BJ (cell line): ENCODE measurements around the gene NRN1L. TPM values are rescaled to one million over a fixed set of nuclear protein-coding genes. Genes with fewer than 3 reads are reported as not detected.
A peak's percentile ranks its signal among the peaks of the same experiment; 100 is the strongest.

Source experiments
- CTCF ChIA-PET: fragments of 350-600 bp; formaldehyde crosslinking; extraction: SDS; loops from one replicate; lab custom pipeline; 2021; ENCODE audit warnings: antibody characterized with exemption, inconsistent platforms; lab: Yijun Ruan, JAX
- POLR2A ChIA-PET: fragments of 300-600 bp; sonication (Branson Sonifier 250); formaldehyde crosslinking; extraction: SDS; loops from one replicate; lab custom pipeline; 2021; ENCODE audit warnings: antibody characterized with exemption; lab: Charles Lee
- DNase-seq: peaks from one replicate; pipeline ENCODE4 v3.0.0-alpha.2; 2011; ENCODE audit warnings: low read depth
- H3K27me3 ChIP-seq: 2 replicates; pipeline ENCODE4 v1.6.0; 2011; ENCODE audit warnings: low read length; ENCODE audit not compliant: control insufficient read depth, insufficient read depth
- H3K36me3 ChIP-seq: 2 replicates; pipeline ENCODE4 v1.5.1; 2011; ENCODE audit warnings: low read length; ENCODE audit not compliant: control insufficient read depth, insufficient read depth
- H3K4me3 ChIP-seq: 2 replicates; pipeline ENCODE4 v1.5.1; 2011; ENCODE audit warnings: low read depth, mild to moderate bottlenecking, control low read depth, low read length
- polyA plus RNA-seq: library from polyadenylated mRNA; depleted of rRNA; stranded (reverse); fragments of >200 nt; gene quantifications from 2 replicates; pipeline ENCODE4 v1.2.3, GENCODE V29; 2011
- TF ChIP-seq, protein P1 (sequence below): IDR thresholded peaks from 2 replicates; pipeline ENCODE4 v1.5.1; 2011; ENCODE audit warnings: low read depth, mild to moderate bottlenecking, control low read depth, inconsistent platforms, low read length, moderate library complexity; ENCODE audit not compliant: insufficient read depth

NRN1L gene
- polyA plus RNA-seq, 1 experiment: 0.27 TPM

DNA sequence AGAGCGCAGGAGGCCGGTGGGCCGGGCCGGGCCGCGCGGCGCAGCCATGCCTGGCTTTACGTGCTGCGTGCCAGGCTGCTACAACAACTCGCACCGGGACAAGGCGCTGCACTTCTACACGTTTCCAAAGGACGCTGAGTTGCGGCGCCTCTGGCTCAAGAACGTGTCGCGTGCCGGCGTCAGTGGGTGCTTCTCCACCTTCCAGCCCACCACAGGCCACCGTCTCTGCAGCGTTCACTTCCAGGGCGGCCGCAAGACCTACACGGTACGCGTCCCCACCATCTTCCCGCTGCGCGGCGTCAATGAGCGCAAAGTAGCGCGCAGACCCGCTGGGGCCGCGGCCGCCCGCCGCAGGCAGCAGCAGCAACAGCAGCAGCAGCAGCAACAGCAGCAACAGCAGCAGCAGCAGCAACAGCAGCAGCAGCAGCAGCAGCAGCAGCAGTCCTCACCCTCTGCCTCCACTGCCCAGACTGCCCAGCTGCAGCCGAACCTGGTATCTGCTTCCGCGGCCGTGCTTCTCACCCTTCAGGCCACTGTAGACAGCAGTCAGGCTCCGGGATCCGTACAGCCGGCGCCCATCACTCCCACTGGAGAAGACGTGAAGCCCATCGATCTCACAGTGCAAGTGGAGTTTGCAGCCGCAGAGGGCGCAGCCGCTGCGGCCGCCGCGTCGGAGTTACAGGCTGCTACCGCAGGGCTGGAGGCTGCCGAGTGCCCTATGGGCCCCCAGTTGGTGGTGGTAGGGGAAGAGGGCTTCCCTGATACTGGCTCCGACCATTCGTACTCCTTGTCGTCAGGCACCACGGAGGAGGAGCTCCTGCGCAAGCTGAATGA lies 42.0 kb upstream of the NRN1L start:
- Histone ChIP-seq H3K27me3 (no peaks in the 10 kb centered on the region), H3K4me3 (peak overlapping the region; percentile 94), H3K36me3 (no peaks in the 10 kb centered on the region)
- ChIA-PET CTCF (interaction anchor here (0.5 to 3.2 kb wide), 9 partner anchors 19 to 329 kb away, joined by 3 to 17 read pairs (median 3); partner anchors contain the start of gene PSMB10), POLR2A (no interaction called here)
- no peak for DNase-seq
- TF ChIP-seq, protein P1, sequence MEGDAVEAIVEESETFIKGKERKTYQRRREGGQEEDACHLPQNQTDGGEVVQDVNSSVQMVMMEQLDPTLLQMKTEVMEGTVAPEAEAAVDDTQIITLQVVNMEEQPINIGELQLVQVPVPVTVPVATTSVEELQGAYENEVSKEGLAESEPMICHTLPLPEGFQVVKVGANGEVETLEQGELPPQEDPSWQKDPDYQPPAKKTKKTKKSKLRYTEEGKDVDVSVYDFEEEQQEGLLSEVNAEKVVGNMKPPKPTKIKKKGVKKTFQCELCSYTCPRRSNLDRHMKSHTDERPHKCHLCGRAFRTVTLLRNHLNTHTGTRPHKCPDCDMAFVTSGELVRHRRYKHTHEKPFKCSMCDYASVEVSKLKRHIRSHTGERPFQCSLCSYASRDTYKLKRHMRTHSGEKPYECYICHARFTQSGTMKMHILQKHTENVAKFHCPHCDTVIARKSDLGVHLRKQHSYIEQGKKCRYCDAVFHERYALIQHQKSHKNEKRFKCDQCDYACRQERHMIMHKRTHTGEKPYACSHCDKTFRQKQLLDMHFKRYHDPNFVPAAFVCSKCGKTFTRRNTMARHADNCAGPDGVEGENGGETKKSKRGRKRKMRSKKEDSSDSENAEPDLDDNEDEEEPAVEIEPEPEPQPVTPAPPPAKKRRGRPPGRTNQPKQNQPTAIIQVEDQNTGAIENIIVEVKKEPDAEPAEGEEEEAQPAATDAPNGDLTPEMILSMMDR: peak; percentile 49

DNA sequence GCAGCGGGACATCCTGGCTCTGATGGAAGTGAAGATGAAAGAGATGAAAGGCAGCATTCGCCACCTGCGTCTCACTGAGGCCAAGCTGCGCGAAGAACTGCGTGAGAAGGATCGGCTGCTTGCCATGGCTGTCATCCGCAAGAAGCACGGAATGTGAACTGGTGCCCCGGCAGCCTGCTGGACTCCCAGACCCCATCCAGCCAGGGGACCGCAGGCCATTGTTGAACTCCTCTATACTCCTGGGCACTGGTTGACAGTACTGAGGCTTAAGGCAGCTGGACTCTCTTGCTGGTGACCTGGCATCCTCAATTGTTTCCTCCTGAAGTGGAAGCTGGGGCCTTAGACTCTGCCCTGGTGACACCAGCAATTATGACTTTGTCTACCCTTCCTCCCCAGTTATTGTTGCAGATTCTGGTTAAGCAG lies 41.3 kb upstream of the NRN1L start:
- ChIA-PET POLR2A (no interaction called here), CTCF (interaction anchor here (0.5 to 3.2 kb wide), 10 partner anchors 19 to 329 kb away, joined by 3 to 17 read pairs (median 4); partner anchors contain the start of genes EDC4 and PSMB10)
- no peak for DNase-seq
- H3K4me3 ChIP-seq: peak overlapping the region; percentile 94
- no peaks in the 10 kb centered on the region for H3K27me3 ChIP-seq
- no peaks in the 10 kb centered on the region for H3K36me3 ChIP-seq
- TF ChIP-seq, protein P1: no peak

DNA sequence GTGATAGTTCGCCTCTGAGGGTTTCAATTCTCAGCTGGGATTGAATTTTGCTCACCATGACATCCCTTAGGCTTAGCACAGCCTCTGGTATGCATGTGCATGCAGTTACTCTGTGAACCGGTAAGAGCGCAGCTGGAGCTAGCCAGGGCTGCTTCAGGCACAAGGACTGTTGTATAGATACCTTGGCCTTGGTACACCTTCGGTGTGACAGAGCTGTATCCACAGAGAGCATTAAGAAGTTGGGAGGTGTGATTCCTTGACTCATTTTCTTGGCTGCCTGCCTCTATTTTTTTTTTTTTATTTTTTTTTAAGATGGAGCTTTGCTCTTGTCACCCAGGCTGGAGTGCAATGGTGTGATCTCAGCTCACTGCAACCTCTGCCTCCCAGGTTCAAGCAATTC lies 40.2 kb upstream of the NRN1L start:
- TF ChIP-seq, protein P1: peak; percentile 43
- POLR2A ChIA-PET: interaction anchor here (0.6 kb wide), 1 partner anchor 11 kb away, joined by 5 read pairs; no protein-coding TSS in a partner anchor
- no peaks in the 10 kb centered on the region for H3K36me3 ChIP-seq
- no peak for DNase-seq
- CTCF ChIA-PET: interaction anchor here (0.7 to 3.2 kb wide), 14 partner anchors 9 to 1958 kb away, joined by 3 to 17 read pairs (median 4); partner anchors contain the start of genes EDC4 and PSMB10
- H3K4me3 ChIP-seq: no peak overlapping the region
- no peaks in the 10 kb centered on the region for H3K27me3 ChIP-seq

DNA sequence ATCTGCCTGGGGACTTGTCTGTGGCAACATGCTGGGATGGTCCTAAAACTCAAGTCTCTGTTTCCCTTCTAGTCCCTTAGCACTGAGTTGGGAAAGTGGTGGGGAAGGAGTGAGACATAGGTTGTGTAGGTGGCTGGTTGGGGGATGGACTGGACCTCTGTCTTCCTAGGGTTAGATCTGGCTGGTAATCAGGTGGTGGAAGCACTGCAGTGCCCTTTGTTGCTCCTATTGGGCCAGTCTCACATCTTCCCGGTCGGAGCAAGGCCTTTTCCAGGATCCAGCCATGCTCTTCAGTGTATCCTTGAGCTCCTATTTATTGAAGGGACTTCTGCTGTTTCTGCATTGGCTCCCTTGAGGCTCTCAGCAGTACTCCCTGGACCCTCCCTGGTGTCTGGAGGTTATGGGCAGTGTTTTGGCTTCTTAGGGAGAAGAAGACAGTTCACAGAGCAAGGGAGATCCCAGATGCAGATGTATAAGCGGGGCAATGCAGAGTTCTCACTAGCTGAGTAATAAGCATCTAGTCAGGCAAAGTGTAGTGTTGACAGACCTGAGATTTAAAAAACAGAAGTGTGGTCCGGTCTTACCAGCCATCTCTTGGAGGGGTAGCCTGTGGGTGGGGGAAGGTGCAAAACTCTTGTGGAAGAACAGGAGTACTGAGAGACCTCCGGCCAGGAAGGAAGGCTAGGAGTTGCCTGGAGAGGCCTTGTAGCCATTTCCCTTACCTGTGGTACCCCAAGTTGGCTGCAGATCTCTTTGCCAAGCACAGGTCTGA lies 39.2 kb upstream of the NRN1L start:
- H3K36me3 ChIP-seq: no peaks in the 10 kb centered on the region
- ChIA-PET POLR2A (interaction anchor here (0.6 kb wide), 1 partner anchor 12 kb away, joined by 5 read pairs; no protein-coding TSS in a partner anchor), CTCF (interaction anchor here (0.8 to 3.2 kb wide), 13 partner anchors 9 to 324 kb away, joined by 3 to 17 read pairs (median 5); partner anchors contain the start of genes EDC4, NRN1L and PSMB10)
- TF ChIP-seq, protein P1: no peak
- peak overlapping the region; percentile 69 for H3K4me3 ChIP-seq
- no peaks in the 10 kb centered on the region for H3K27me3 ChIP-seq
- DNase-seq: no peak

DNA sequence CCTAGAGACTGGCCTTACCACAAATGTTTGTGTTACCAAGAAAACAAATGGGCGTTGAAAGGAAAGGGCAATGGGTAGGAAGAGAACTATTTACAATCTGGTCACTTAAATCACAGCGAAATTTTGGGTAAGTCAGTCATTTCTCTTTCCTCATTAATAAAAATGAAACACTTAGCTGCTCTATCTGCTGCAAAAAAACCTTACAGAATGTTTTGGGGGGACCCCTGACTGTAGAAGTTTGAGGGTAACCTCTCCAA lies 38.7 kb upstream of the NRN1L start:
- Histone ChIP-seq H3K27me3 (no peaks in the 10 kb centered on the region), H3K4me3 (peak overlapping the region; percentile 69), H3K36me3 (no peaks in the 10 kb centered on the region)
- ChIA-PET CTCF (interaction anchor here (0.8 to 3.2 kb wide), 7 partner anchors 16 to 325 kb away, joined by 3 to 17 read pairs (median 7); partner anchors contain the start of genes NRN1L and PSMB10), POLR2A (no interaction called here)
- DNase-seq: no peak
- TF ChIP-seq, protein P1: no peak
